ENCODE data around the gene KHDRBS1. TPM values are rescaled to one million over a fixed set of nuclear protein-coding genes. Genes with fewer than 3 reads are reported as not detected.

Gene KHDRBS1
- total and polyA plus RNA-seq, 2 donors (not counting 1 experiment from before 2014, with no cell fraction given), result 35.7 to 101 TPM

- H3K4me1 ChIP-seq (ENCODE audit: control insufficient read depth in 2 of 2, insufficient read depth in 2 of 2, low read length in 2 of 2), result peaks cover 10 to 12% of the 10 kb centered on the region in 2 donors
- intact Hi-C loops (cut with micrococcal nuclease), result no loop called here
- H3K27me3 Mint-ChIP-seq, result no peaks in the 10 kb centered on the region
- peaks cover 10% of the 10 kb centered on the region for H3K4me1 Mint-ChIP-seq
- H3K27ac ChIP-seq (ENCODE audit: low read length in 2 of 2), result no peak overlapping the region
- H3K4me3 Mint-ChIP-seq, result no peak overlapping the region
- DNase-seq (no peak), ATAC-seq (ENCODE audit: low read depth) (no peak)
- 95% methylated on average over 3 of the region's 3 CpGs for WGBS (ENCODE audit: insufficient coverage)
- no peak for TF ChIP-seq CTCF (IDR thresholded peaks at IDR 0.05)
- TF ChIP-seq EZH2 (IDR thresholded peaks at IDR 0.05; ENCODE audit: borderline replicate concordance, insufficient read depth, low read depth, low read length, poor library complexity, severe bottlenecking), result no peak
- H3K4me2 ChIP-seq (replicated peaks; ENCODE audit: low read depth, low read length, poor library complexity, severe bottlenecking), result no peak overlapping the region
- ChIA-PET POLR2A (no interaction called here), CTCF (interaction anchor here (1.4 kb wide), 1 partner anchor 10 kb away, joined by 3 read pairs; no protein-coding TSS in a partner anchor)
- no peaks in the 10 kb centered on the region for H4K20me1 ChIP-seq (ENCODE audit: control insufficient read depth, insufficient read depth, low read length, poor library complexity, severe bottlenecking)
- H3K4me3 ChIP-seq (ENCODE audit: control extremely low read depth in 1 of 5, extremely low read depth in 1 of 5, insufficient read depth in 1 of 5, low read depth in 2 of 5, low read length in 4 of 5), result no peak overlapping the region
- H3K27ac Mint-ChIP-seq, result no peak overlapping the region
- no peaks in the 10 kb centered on the region for H3K79me2 ChIP-seq (ENCODE audit: control insufficient read depth, insufficient read depth, low read length)
- no peaks in the 10 kb centered on the region for H3K9me3 Mint-ChIP-seq (ENCODE audit: insufficient read depth)
- H2AFZ ChIP-seq (ENCODE audit: insufficient read depth, low read depth, low read length, poor library complexity, severe bottlenecking), result no peak overlapping the region
- H3K27me3 ChIP-seq (replicated peaks in 1 of 4; ENCODE audit: control extremely low read depth in 1 of 4, control insufficient read depth in 3 of 4, insufficient read depth in 4 of 4, low read length in 3 of 4), result no peaks in the 10 kb centered on the region
- no peak overlapping the region for H3K9ac ChIP-seq (ENCODE audit: low read length)
- H3K9me3 ChIP-seq (ENCODE audit: control extremely low read depth in 1 of 3, control insufficient read depth in 2 of 3, insufficient read depth in 1 of 3, low read length in 2 of 3), result no peaks in the 10 kb centered on the region
- no peaks in the 10 kb centered on the region for H3K36me3 ChIP-seq (replicated peaks in 1 of 2; ENCODE audit: control extremely low read depth in 1 of 2, control insufficient read depth in 1 of 2, extremely low read depth in 1 of 2, insufficient read depth in 2 of 2, low read length in 1 of 2)
Measured at GRCh38 chr1:31989964-31990363, 23.7 kb upstream of the KHDRBS1 start.

- ChIA-PET POLR2A (interaction anchor here (0.5 kb wide), 1 partner anchor 131 kb away, joined by 12 read pairs; no protein-coding TSS in a partner anchor), CTCF (interaction anchor here (0.6 kb wide), 1 partner anchor 23 kb away, joined by 3 read pairs; no protein-coding TSS in a partner anchor)
- no peak overlapping the region for H3K27ac ChIP-seq (ENCODE audit: low read length in 2 of 2)
- H2AFZ ChIP-seq (ENCODE audit: insufficient read depth, low read depth, low read length, poor library complexity, severe bottlenecking), result no peak overlapping the region
- no peak for ATAC-seq (ENCODE audit: low read depth)
- no peak overlapping the region for H3K9ac ChIP-seq (ENCODE audit: low read length)
- WGBS (ENCODE audit: insufficient coverage), result no CpG with 5 or more reads among the region's 1 CpG
- Mint-ChIP-seq H3K27ac (no peak overlapping the region), H3K27me3 (no peaks in the 10 kb centered on the region), H3K9me3 (ENCODE audit: insufficient read depth) (no peaks in the 10 kb centered on the region), H3K4me3 (no peak overlapping the region), H3K4me1 (peaks cover 4% of the 10 kb centered on the region)
- peaks cover 0 to under 1% of the 10 kb centered on the region in 2 donors for H3K4me1 ChIP-seq (ENCODE audit: control insufficient read depth in 2 of 2, insufficient read depth in 2 of 2, low read length in 2 of 2)
- H3K36me3 ChIP-seq (replicated peaks in 1 of 2; ENCODE audit: control extremely low read depth in 1 of 2, control insufficient read depth in 1 of 2, extremely low read depth in 1 of 2, insufficient read depth in 2 of 2, low read length in 1 of 2), result no peaks in the 10 kb centered on the region
- no peaks in the 10 kb centered on the region for H3K9me3 ChIP-seq (ENCODE audit: control extremely low read depth in 1 of 3, control insufficient read depth in 2 of 3, insufficient read depth in 1 of 3, low read length in 2 of 3)
- H3K4me2 ChIP-seq (replicated peaks; ENCODE audit: low read depth, low read length, poor library complexity, severe bottlenecking), result no peak overlapping the region
- H4K20me1 ChIP-seq (ENCODE audit: control insufficient read depth, insufficient read depth, low read length, poor library complexity, severe bottlenecking), result no peaks in the 10 kb centered on the region
- H3K79me2 ChIP-seq (ENCODE audit: control insufficient read depth, insufficient read depth, low read length), result no peaks in the 10 kb centered on the region
- no peaks in the 10 kb centered on the region for H3K27me3 ChIP-seq (replicated peaks in 1 of 4; ENCODE audit: control extremely low read depth in 1 of 4, control insufficient read depth in 3 of 4, insufficient read depth in 4 of 4, low read length in 3 of 4)
- intact Hi-C loops (cut with micrococcal nuclease), result no loop called here
- no peak for DNase-seq
- H3K4me3 ChIP-seq (ENCODE audit: control extremely low read depth in 1 of 5, extremely low read depth in 1 of 5, insufficient read depth in 1 of 5, low read depth in 2 of 5, low read length in 4 of 5), result no peak overlapping the region
- TF ChIP-seq EZH2 (IDR thresholded peaks at IDR 0.05; ENCODE audit: borderline replicate concordance, insufficient read depth, low read depth, low read length, poor library complexity, severe bottlenecking), result no peak
Measured at GRCh38 chr1:31991182-31991581, 22.5 kb upstream of the KHDRBS1 start.

All from B cell (primary cell).